AG04450 (cell line): ENCODE results near the gene TULP4. TPM values are rescaled to one million over a fixed set of nuclear protein-coding genes. Genes with fewer than 3 reads are reported as not detected.
"Not testable (repeated sequence)": the region's sequence is repeated elsewhere in the genome, so short reads cannot be mapped to it uniquely, and the experiment has no call there.

Experiments
- CTCF ChIA-PET: fragments of 300-600, 350-600 bp; formaldehyde crosslinking; extraction: SDS; loops from one replicate; lab custom pipeline; 2022; ENCODE audit warnings: antibody characterized with exemption, inconsistent platforms; lab: Charles Lee
- POLR2A ChIA-PET: fragments of 350-600 bp; formaldehyde crosslinking; extraction: SDS; loops from one replicate; lab custom pipeline; 2021; ENCODE audit warnings: antibody characterized with exemption, inconsistent platforms; lab: Yijun Ruan, JAX
- DNase-seq: peaks from one replicate; pipeline ENCODE4 v3.0.0-alpha.2; 2011; ENCODE audit warnings: low read depth, low spot score
- H3K27ac ChIP-seq: one replicate; pipeline ENCODE4 v1.5.1; 2012; ENCODE audit warnings: low read depth, low read length, control low read depth
- H3K27me3 ChIP-seq: one replicate; pipeline ENCODE4 v1.6.0; 2012; ENCODE audit warnings: low read length; ENCODE audit not compliant: control insufficient read depth, insufficient read depth
- H3K4me3 ChIP-seq: 2 replicates; pipeline ENCODE4 v1.5.1; 2011; ENCODE audit warnings: mild to moderate bottlenecking, low read depth, low read length, control low read depth
- H3K9me3 ChIP-seq: 2 replicates; pipeline ENCODE4 v1.5.1; 2012; ENCODE audit warnings: low read length; ENCODE audit not compliant: control insufficient read depth, insufficient read depth
- CTCF ChIP-seq: IDR thresholded peaks from 2 replicates; pipeline ENCODE4 v1.5.1; 2011; ENCODE audit warnings: low read depth, low read length, control low read depth, inconsistent platforms
- polyA plus RNA-seq: library from polyadenylated mRNA; depleted of rRNA; stranded (reverse); fragments of >200 nt; gene quantifications from 2 replicates; pipeline ENCODE4 v1.2.3, GENCODE V29; 2011

TULP4 gene
- polyA plus RNA-seq, 1 experiment: 15.9 TPM

GRCh38 chr6:158519761-158520160 lies 207.5 kb downstream of the TULP4 start:
- H3K4me3 ChIP-seq: no peak overlapping the region
- H3K27ac ChIP-seq: no peak overlapping the region
- CTCF ChIA-PET: interaction anchor here (1.3 to 2.3 kb wide), 4 partner anchors 64 to 302 kb away, joined by 4 to 46 read pairs (median 9); no protein-coding TSS in a partner anchor
- TF ChIP-seq CTCF: no peak
- H3K9me3 ChIP-seq: peaks cover 7% of the 10 kb centered on the region; the same call in 1 of the 2 replicates
- H3K27me3 ChIP-seq: peaks cover 3% of the 10 kb centered on the region
- POLR2A ChIA-PET: no interaction called here
- DNase-seq: no peak

GRCh38 chr6:158520975-158521374 lies 208.7 kb downstream of the TULP4 start:
- H3K9me3 ChIP-seq, POLR2A ChIA-PET, H3K27ac ChIP-seq, DNase-seq, H3K4me3 ChIP-seq, H3K27me3 ChIP-seq, CTCF ChIA-PET: not testable (repeated sequence)

GRCh38 chr6:158521759-158522158 lies 209.5 kb downstream of the TULP4 start:
- no peak overlapping the region for H3K4me3 ChIP-seq
- H3K27ac ChIP-seq: no peak overlapping the region
- peaks cover 5% of the 10 kb centered on the region for H3K27me3 ChIP-seq
- ChIA-PET CTCF (no interaction called here), POLR2A (no interaction called here)
- peaks cover 7% of the 10 kb centered on the region; the same call in 1 of the 2 replicates for H3K9me3 ChIP-seq
- no peak for TF ChIP-seq CTCF
- no peak for DNase-seq

DNA sequence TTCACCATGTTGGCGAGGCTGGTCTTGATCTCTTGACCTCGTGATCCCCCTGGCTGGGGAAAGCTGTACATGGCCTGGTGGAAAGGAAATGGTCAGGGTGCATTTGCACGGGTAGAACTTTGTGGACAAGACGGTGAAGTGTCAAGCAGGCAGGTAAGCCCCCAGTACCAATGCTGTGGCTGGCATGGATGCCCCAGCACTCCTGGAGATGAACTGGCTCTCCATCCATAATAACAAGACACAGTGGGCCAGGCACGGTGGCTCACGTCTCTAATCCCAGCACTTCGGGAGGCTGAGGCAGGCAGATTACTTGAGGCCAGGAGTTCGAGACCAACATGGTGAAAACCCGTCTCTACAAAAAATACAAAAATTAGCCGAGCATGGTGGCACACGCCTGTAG lies 210.4 kb downstream of the TULP4 start:
- CTCF ChIA-PET: interaction anchor here (1.7 kb wide), 1 partner anchor 302 kb away, joined by 7 read pairs; no protein-coding TSS in a partner anchor
- no peak for TF ChIP-seq CTCF
- peaks cover 7% of the 10 kb centered on the region; the same call in 1 of the 2 replicates for H3K9me3 ChIP-seq
- no peak overlapping the region for H3K27ac ChIP-seq
- no peak overlapping the region for H3K4me3 ChIP-seq
- H3K27me3 ChIP-seq: peaks cover 5% of the 10 kb centered on the region
- POLR2A ChIA-PET: no interaction called here
- no peak for DNase-seq

DNA sequence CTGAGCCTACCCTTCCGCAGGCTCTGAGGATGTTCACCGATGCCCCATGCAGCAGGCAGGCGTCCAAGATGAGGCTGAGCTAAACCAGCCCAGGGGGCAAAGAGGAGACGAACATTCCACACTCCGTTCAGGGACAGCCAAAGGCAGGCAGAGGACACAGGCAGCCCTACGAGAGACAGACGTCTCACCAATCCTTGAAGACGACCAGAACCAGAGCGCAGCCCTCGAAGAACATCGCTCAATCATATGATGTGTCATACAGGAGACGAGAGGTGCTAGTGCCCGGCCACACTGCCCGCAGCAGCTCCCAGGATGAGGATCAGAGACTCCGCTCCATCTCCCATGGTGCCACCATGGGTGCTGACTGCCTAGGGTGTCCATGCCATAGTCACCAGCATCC lies 212.0 kb downstream of the TULP4 start:
- ChIA-PET POLR2A (no interaction called here), CTCF (no interaction called here)
- peaks cover 7% of the 10 kb centered on the region; the same call in 1 of the 2 replicates for H3K9me3 ChIP-seq
- H3K4me3 ChIP-seq: no peak overlapping the region
- no peak overlapping the region for H3K27ac ChIP-seq
- TF ChIP-seq CTCF: no peak
- DNase-seq: no peak
- H3K27me3 ChIP-seq: peaks cover 5% of the 10 kb centered on the region

DNA sequence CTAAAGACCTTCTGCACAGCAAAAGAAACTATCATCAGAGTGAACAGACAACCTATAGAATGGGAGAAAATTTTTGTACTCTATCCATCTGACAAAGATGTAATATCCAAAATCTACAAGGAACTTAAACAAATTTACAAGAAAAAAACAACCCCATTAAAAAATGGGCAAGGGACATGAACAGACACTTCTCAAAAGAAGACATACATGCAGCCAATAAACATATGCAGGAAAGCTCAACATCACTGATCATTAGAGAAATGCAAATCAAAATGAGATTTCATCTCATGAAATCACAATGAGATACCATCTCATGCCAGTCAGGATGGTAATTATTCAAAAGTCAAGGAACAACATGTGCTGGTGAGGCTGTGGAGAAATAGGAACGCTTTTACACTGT lies 215.6 kb downstream of the TULP4 start:
- H3K9me3 ChIP-seq, POLR2A ChIA-PET, H3K4me3 ChIP-seq, H3K27ac ChIP-seq, DNase-seq, CTCF ChIA-PET: not testable (repeated sequence)
- peaks cover 10% of the 10 kb centered on the region for H3K27me3 ChIP-seq
